Upper lobe of right lung (tissue), 1 donor: ENCODE measurements around the gene GRM5. TPM values are rescaled to one million over a fixed set of nuclear protein-coding genes. Genes with fewer than 3 reads are reported as not detected.

Experiments
- ATAC-seq: fragments of 200-7000 bp; cut with Tn5 transposase; one replicate; pipeline ENCODE4 v1.9.1; 2020; ENCODE audit warnings: mild to moderate bottlenecking, moderate library complexity
- DNase-seq: peaks from one replicate; pipeline ENCODE4 v3.0.0-alpha.2; 2020
- H3K27ac ChIP-seq: fragments of 200-600 bp; one replicate; pipeline ENCODE4 v1.8.0; 2022
- H3K27me3 ChIP-seq: fragments of 200-600 bp; one replicate; pipeline ENCODE4 v1.8.0; 2022; ENCODE audit warnings: mild to moderate bottlenecking
- H3K36me3 ChIP-seq: fragments of 200-600 bp; one replicate; pipeline ENCODE4 v1.8.0; 2022
- H3K4me1 ChIP-seq: fragments of 200-600 bp; one replicate; pipeline ENCODE4 v1.8.0; 2022
- H3K4me3 ChIP-seq: fragments of 200-600 bp; one replicate; pipeline ENCODE4 v1.8.0; 2022; ENCODE audit warnings: mild to moderate bottlenecking
- H3K9me3 ChIP-seq: fragments of 200-600 bp; one replicate; pipeline ENCODE4 v1.8.0; 2022
- intact Hi-C: fragments of 100-400 bp; cut with DNase I; formaldehyde crosslinking; loops from one replicate; pipeline ENCODE4 v1.11.0; 2022
- total RNA-seq: library from RNA; stranded (reverse); fragmentation: NEBNext Ultra II Directional; extraction: Animal tissue kit (Norgen Biotek cat#: 25700); gene quantifications from one replicate; pipeline ENCODE4 v1.2.1, GENCODE V29; 2021
- TF ChIP-seq, protein P1 (sequence below): fragments of 200-600 bp; IDR thresholded peaks from one replicate; pipeline ENCODE4 v1.8.0; 2022; ENCODE audit warnings: antibody characterized with exemption
- donor health status: DM: no; HTN: yes; CAD: no; lungs with severe emphysema.

The GRM5 gene
- total RNA-seq, 1 donor from 2014 or later: 0.06 TPM

DNA sequence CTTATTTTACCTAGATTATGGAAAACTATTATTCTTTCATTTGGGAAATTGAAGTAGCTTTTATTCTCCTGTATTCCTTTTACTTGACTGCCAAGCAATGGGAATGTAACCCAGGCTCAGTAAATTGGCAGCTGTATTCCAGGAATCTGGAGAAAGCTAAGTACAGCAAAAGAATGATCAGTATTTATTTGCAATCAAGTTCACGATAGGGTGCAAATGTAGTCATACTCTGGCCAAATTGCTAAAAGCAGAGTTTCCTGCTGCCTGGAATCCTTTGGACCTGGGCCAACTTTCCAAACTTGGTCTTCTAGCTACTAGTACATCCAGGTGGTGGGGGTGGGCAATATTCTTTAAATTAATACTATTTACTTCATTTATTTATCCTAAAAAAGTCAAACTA, 442.3 kb downstream of the GRM5 start:
- Histone ChIP-seq H3K9me3 (no peaks in the 10 kb centered on the region), H3K4me3 (no peak overlapping the region), H3K36me3 (no peaks in the 10 kb centered on the region), H3K27ac (no peak overlapping the region), H3K27me3 (no peaks in the 10 kb centered on the region), H3K4me1 (no peaks in the 10 kb centered on the region)
- TF ChIP-seq, protein P1, sequence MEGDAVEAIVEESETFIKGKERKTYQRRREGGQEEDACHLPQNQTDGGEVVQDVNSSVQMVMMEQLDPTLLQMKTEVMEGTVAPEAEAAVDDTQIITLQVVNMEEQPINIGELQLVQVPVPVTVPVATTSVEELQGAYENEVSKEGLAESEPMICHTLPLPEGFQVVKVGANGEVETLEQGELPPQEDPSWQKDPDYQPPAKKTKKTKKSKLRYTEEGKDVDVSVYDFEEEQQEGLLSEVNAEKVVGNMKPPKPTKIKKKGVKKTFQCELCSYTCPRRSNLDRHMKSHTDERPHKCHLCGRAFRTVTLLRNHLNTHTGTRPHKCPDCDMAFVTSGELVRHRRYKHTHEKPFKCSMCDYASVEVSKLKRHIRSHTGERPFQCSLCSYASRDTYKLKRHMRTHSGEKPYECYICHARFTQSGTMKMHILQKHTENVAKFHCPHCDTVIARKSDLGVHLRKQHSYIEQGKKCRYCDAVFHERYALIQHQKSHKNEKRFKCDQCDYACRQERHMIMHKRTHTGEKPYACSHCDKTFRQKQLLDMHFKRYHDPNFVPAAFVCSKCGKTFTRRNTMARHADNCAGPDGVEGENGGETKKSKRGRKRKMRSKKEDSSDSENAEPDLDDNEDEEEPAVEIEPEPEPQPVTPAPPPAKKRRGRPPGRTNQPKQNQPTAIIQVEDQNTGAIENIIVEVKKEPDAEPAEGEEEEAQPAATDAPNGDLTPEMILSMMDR: no peak
- DNase-seq (no peak), ATAC-seq (no peak)
- intact Hi-C loops: no loop called here

DNA sequence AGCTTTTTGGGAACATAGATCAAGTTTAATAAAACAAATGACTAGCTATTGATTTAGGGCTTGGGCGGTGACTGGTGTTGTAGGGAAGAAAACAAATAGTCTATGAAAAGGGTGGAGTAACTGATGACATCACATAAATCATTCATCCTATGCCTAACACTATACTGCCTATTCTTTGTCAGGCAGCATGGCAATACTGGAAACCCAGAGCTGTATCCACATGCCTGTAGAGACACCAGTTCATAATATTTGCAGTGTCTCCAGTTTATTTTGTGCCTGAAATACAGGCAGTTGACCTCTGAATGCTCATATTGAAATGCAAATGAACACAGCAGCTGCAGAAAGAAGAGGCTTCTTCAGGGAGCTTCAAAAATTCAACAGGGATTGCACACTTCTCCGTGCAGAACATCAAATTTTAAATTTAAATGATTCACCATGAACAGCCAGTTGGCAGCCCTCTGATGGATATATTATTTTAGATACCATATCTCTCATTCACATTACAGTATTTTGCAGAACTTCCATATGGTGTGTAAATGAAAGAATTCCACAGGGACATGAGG, 445.1 kb downstream of the GRM5 start:
- TF ChIP-seq, protein P1: no peak
- Histone ChIP-seq H3K4me1 (no peaks in the 10 kb centered on the region), H3K9me3 (no peaks in the 10 kb centered on the region), H3K4me3 (no peak overlapping the region), H3K27ac (no peak overlapping the region), H3K36me3 (no peaks in the 10 kb centered on the region), H3K27me3 (no peaks in the 10 kb centered on the region)
- intact Hi-C loops: no loop called here
- no peak for ATAC-seq
- no peak for DNase-seq

DNA sequence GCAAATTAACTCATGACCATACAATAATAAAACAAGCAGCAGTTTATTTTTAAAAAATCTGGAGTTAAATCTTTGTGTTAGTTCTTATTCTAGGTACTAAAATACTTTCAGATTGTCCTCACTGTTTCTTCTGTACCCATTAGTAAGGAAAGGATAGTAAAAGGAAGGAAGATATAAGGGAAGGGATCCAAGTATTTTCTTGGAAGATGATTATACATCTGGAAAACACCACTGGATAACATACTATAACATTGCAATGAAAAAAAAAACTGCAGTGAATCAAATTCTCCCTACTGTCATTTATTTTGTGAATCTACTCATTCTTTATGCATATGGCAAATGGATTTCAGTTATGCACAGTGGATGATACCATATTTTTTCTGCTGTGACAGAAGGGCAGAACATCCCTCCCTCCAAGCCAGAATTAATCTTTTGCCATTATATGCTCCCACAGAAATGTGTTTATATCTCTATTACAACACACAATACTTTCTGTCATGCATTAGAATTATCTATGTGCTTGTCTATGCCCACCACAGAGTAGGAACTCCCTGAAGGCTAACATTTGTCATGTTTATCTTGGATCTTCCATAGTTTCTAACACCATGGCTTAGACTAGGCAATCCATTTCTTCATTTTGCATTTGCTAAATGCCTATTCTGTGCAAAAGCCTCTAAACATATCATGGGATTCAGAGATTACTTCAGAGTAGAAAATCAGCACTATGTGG, 446.0 kb downstream of the GRM5 start:
- Histone ChIP-seq H3K4me3 (no peak overlapping the region), H3K9me3 (no peaks in the 10 kb centered on the region), H3K27ac (no peak overlapping the region), H3K4me1 (no peaks in the 10 kb centered on the region), H3K27me3 (no peaks in the 10 kb centered on the region), H3K36me3 (no peaks in the 10 kb centered on the region)
- intact Hi-C loops: no loop called here
- TF ChIP-seq, protein P1: no peak
- ATAC-seq (no peak), DNase-seq (no peak)

DNA sequence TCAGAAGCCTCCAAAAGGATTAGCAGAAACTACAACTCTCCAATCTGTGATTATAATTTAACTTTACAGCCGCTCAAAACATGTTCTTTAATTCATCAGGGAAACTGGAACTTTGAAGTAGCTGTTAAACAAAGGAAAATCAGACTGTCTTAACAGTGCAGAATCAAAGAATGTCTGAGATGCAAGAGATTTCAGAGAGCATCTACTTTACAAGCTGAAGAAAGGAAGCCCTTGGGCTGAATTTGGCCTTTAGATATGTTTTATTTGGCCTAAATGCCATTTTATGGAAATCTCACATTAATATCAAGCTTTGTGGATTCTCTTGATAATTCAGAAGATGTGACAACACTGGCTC, 446.7 kb downstream of the GRM5 start:
- Histone ChIP-seq H3K4me3 (no peak overlapping the region), H3K9me3 (no peaks in the 10 kb centered on the region), H3K4me1 (no peaks in the 10 kb centered on the region), H3K27me3 (no peaks in the 10 kb centered on the region), H3K27ac (no peak overlapping the region), H3K36me3 (no peaks in the 10 kb centered on the region)
- TF ChIP-seq, protein P1: no peak
- intact Hi-C loops: no loop called here
- DNase-seq (no peak), ATAC-seq (no peak)

DNA sequence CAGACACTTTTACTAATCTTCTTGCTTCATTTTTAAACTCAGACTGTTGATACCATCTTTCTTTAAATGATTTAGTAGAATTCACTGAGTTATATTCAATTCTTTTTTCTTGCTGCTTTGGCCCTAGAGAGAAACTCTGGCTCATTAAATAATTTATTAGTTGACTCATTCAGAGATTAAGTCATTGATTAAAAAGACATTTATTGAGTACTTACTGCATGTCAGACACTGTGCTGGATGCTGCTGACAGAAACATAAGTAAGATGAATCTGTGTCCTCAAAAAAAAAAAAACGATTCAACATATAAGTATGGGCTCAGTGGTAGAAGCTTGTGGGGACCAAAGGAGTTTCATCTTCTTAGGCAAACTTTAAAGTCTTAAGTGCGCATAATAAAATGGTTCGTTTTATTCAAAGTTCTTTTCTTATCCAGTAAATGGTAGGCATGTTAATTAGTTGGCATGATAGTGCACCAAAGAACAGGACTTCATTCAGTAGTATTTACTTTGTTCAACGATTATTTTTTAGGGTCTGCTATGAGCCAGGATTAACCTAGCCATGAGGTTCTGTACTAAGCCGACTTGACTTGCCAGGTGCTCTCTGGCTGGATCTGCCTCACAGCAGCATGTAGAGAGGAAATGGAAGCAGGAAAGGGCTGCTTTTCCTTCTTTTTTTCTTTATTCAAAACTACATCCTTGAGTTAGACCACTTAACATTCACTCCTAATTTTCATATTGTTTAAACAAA, 447.3 kb downstream of the GRM5 start:
- TF ChIP-seq, protein P1: no peak

More for the DNA sequence above, 447.3 kb downstream of the GRM5 start:
- Histone ChIP-seq H3K27ac (no peak overlapping the region), H3K4me1 (no peaks in the 10 kb centered on the region), H3K27me3 (no peaks in the 10 kb centered on the region), H3K36me3 (no peaks in the 10 kb centered on the region), H3K9me3 (no peaks in the 10 kb centered on the region), H3K4me3 (no peak overlapping the region)
- intact Hi-C loops: no loop called here
- ATAC-seq (no peak), DNase-seq (no peak)
